Measurements from ENCODE around the gene TWNK.

The TWNK gene

GRCh38 chr10:101012525-101013364 is 25.4 kb downstream of the TWNK start:
- peak; percentile 94 for DNase-seq

- no peak for DNase-seq
Observed at GRCh38 chr10:101013365-101013825, 26.1 kb downstream of the TWNK start.

- DNase-seq, result peak; percentile 59
Observed at GRCh38 chr10:101014230-101014884, 27.0 kb downstream of the TWNK start.

GRCh38 chr10:101014966-101015581 is 27.7 kb downstream of the TWNK start:
- peak; percentile 92 for DNase-seq

- no peak for DNase-seq
Observed at GRCh38 chr10:101015582-101015973, 28.2 kb downstream of the TWNK start.

- no peak for DNase-seq
Observed at GRCh38 chr10:101016814-101017213, 29.5 kb downstream of the TWNK start.

- DNase-seq, result no peak
Observed at GRCh38 chr10:101018118-101018599, 30.8 kb downstream of the TWNK start.

- peak; percentile 73 for DNase-seq
Observed at GRCh38 chr10:101018600-101019439, 31.5 kb downstream of the TWNK start.

- no peak for DNase-seq
Observed at GRCh38 chr10:101019440-101019703, 32.0 kb downstream of the TWNK start.

GRCh38 chr10:101020427-101021075 is 33.2 kb downstream of the TWNK start:
- no peak for DNase-seq

GRCh38 chr10:101021239-101021638 is 33.9 kb downstream of the TWNK start:
- no peak for DNase-seq

GRCh38 chr10:101021692-101022251 is 34.4 kb downstream of the TWNK start:
- no peak for DNase-seq

GRCh38 chr10:101022967-101023705 is 35.8 kb downstream of the TWNK start:
- DNase-seq, result no peak

- DNase-seq, result no peak
Observed at GRCh38 chr10:101027106-101027720, 39.9 kb downstream of the TWNK start.

GRCh38 chr10:101028446-101029337 is 41.3 kb downstream of the TWNK start:
- no peak for DNase-seq

- no peak for DNase-seq
Observed at GRCh38 chr10:101029520-101030295, 42.4 kb downstream of the TWNK start.

- DNase-seq, result no peak
Observed at GRCh38 chr10:101030496-101031127, 43.3 kb downstream of the TWNK start.

- DNase-seq, result peak; percentile 93
Observed at GRCh38 chr10:101031128-101031795, 43.9 kb downstream of the TWNK start, which contains the start of the genes PDZD7 and SFXN3. PDZD7 (minus strand) TSS chr10:101031129; CDS start chr10:101030219, 910 bp downstream. SFXN3 (plus strand) TSS chr10:101031234; CDS start chr10:101034695, 3,461 bp downstream.

Measured in fibroblast of skin of right quadriceps (primary cell).